ENCODE measurements around the gene CERS4. TPM values are rescaled to one million over a fixed set of nuclear protein-coding genes. Genes with fewer than 3 reads are reported as not detected.

The CERS4 gene
- total and polyA plus RNA-seq, 2 donors (not counting 1 experiment from before 2014, with no cell fraction given) = 104 to 125 TPM

DNA sequence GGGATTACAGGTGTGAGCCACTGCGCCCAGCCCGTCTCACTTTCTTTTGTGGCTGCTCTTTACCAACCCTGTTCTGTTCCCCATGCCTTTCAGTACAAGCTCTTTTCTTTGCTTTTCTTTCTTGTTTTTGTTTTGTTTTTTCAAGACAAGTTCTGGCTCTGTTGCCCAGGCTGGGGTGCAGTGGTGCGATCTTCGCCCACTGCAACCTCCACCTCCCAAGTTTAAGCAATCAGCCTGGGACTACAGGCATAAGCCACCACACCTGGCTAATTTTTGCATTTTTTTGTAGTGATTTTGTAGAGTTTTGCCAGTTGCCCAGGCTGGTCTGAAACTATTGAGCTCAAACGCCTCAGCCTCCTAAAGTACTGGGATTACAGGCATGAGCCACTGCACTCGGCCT lies 3.7 kb downstream of the CERS4 start:
- H3K27me3 Mint-ChIP-seq = no peaks in the 10 kb centered on the region
- POLR2A ChIA-PET = interaction anchor here (0.7 to 6.5 kb wide), 3 partner anchors 18 to 181 kb away, joined by 3 to 71 read pairs (median 3); no protein-coding TSS in a partner anchor
- CTCF ChIA-PET = interaction anchor here (1.0 to 2.2 kb wide), 4 partner anchors 12 to 54 kb away, joined by 3 to 7 read pairs (median 4); no protein-coding TSS in a partner anchor

More for the DNA sequence above, 3.7 kb downstream of the CERS4 start:
- Histone ChIP-seq H2AFZ (ENCODE audit: insufficient read depth, low read depth, low read length, poor library complexity, severe bottlenecking) (no peak overlapping the region), H3K27me3 (replicated peaks in 1 of 4; ENCODE audit: control extremely low read depth in 1 of 4, control insufficient read depth in 3 of 4, insufficient read depth in 4 of 4, low read length in 3 of 4) (no peaks in the 10 kb centered on the region), H4K20me1 (ENCODE audit: control insufficient read depth, insufficient read depth, low read length, poor library complexity, severe bottlenecking) (peaks cover 65% of the 10 kb centered on the region), H3K79me2 (ENCODE audit: control insufficient read depth, insufficient read depth, low read length) (peaks cover 85% of the 10 kb centered on the region), H3K4me2 (replicated peaks; ENCODE audit: low read depth, low read length, poor library complexity, severe bottlenecking) (no peak overlapping the region), H3K9me3 (ENCODE audit: control extremely low read depth in 1 of 3, control insufficient read depth in 2 of 3, insufficient read depth in 1 of 3, low read length in 2 of 3) (no peaks in the 10 kb centered on the region), H3K36me3 (replicated peaks in 1 of 2; ENCODE audit: control extremely low read depth in 1 of 2, control insufficient read depth in 1 of 2, extremely low read depth in 1 of 2, insufficient read depth in 2 of 2, low read length in 1 of 2) (peaks cover 0 to 23% of the 10 kb centered on the region in 2 experiments), H3K4me1 (ENCODE audit: control insufficient read depth in 2 of 2, insufficient read depth in 2 of 2, low read length in 2 of 2) (peaks cover 45 to 55% of the 10 kb centered on the region in 2 donors), H3K9ac (ENCODE audit: low read length) (no peak overlapping the region), H3K4me3 (ENCODE audit: control extremely low read depth in 1 of 5, extremely low read depth in 1 of 5, insufficient read depth in 1 of 5, low read depth in 2 of 5, low read length in 4 of 5) (no peak overlapping the region), H3K27ac (ENCODE audit: low read length in 2 of 2) (no peak overlapping the region)
- no peak for TF ChIP-seq EZH2 (IDR thresholded peaks at IDR 0.05; ENCODE audit: borderline replicate concordance, insufficient read depth, low read depth, low read length, poor library complexity, severe bottlenecking)
- TF ChIP-seq, protein P1, sequence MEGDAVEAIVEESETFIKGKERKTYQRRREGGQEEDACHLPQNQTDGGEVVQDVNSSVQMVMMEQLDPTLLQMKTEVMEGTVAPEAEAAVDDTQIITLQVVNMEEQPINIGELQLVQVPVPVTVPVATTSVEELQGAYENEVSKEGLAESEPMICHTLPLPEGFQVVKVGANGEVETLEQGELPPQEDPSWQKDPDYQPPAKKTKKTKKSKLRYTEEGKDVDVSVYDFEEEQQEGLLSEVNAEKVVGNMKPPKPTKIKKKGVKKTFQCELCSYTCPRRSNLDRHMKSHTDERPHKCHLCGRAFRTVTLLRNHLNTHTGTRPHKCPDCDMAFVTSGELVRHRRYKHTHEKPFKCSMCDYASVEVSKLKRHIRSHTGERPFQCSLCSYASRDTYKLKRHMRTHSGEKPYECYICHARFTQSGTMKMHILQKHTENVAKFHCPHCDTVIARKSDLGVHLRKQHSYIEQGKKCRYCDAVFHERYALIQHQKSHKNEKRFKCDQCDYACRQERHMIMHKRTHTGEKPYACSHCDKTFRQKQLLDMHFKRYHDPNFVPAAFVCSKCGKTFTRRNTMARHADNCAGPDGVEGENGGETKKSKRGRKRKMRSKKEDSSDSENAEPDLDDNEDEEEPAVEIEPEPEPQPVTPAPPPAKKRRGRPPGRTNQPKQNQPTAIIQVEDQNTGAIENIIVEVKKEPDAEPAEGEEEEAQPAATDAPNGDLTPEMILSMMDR (IDR thresholded peaks at IDR 0.05) = no peak
- DNase-seq (no peak), ATAC-seq (ENCODE audit: low read depth) (no peak)
- 97% methylated on average over 4 of the region's 6 CpGs for WGBS (ENCODE audit: insufficient coverage)
- H3K27ac Mint-ChIP-seq = peak overlapping the region; percentile 83
- intact Hi-C loops (cut with micrococcal nuclease) = no loop called here
- H3K4me1 Mint-ChIP-seq = peaks cover 63% of the 10 kb centered on the region
- H3K9me3 Mint-ChIP-seq (ENCODE audit: insufficient read depth) = no peaks in the 10 kb centered on the region
- peak overlapping the region; percentile 50 for H3K4me3 Mint-ChIP-seq
